ENCODE data around the gene USP25.

The USP25 gene

DNA sequence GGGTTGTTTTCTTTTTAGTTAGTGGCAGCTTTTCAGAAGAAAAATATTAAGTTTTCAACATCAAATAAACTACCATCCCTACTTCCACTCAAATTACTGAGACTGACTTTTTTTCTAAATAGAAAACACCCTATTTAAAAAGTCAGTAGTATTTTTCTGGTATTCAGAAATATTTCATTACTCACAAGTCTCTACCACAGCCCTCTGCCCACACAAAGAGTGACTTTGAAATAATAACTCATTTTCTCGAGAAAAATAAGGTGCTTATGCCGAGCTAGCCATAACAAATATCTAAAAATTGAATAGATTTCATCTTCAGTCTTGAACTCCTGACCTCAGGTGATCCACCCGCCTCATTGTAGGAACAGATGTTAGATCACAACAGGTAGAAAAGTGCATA, 41.8 kb upstream of the USP25 start:
- TF ChIP-seq, protein P1, sequence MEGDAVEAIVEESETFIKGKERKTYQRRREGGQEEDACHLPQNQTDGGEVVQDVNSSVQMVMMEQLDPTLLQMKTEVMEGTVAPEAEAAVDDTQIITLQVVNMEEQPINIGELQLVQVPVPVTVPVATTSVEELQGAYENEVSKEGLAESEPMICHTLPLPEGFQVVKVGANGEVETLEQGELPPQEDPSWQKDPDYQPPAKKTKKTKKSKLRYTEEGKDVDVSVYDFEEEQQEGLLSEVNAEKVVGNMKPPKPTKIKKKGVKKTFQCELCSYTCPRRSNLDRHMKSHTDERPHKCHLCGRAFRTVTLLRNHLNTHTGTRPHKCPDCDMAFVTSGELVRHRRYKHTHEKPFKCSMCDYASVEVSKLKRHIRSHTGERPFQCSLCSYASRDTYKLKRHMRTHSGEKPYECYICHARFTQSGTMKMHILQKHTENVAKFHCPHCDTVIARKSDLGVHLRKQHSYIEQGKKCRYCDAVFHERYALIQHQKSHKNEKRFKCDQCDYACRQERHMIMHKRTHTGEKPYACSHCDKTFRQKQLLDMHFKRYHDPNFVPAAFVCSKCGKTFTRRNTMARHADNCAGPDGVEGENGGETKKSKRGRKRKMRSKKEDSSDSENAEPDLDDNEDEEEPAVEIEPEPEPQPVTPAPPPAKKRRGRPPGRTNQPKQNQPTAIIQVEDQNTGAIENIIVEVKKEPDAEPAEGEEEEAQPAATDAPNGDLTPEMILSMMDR (IDR thresholded peaks at IDR 0.05) = no peak
- H3K36me3 ChIP-seq = no peaks in the 10 kb centered on the region
- H3K4me1 ChIP-seq = no peaks in the 10 kb centered on the region
- intact Hi-C loops (cut with DNase I; ENCODE audit: low total_unique reads) = no loop called here
- no peak overlapping the region for H3K4me3 ChIP-seq
- H3K9me3 ChIP-seq = no peaks in the 10 kb centered on the region
- no peak overlapping the region for H3K27ac ChIP-seq
- DNase-seq = no peak
- H3K27me3 ChIP-seq = no peaks in the 10 kb centered on the region

GRCh38 chr21:15688809-15689208, 41.0 kb upstream of the USP25 start:
- no peak overlapping the region for H3K27ac ChIP-seq
- H3K4me1 ChIP-seq = no peaks in the 10 kb centered on the region
- intact Hi-C loops (cut with DNase I; ENCODE audit: low total_unique reads) = no loop called here
- no peaks in the 10 kb centered on the region for H3K36me3 ChIP-seq
- H3K9me3 ChIP-seq = no peaks in the 10 kb centered on the region
- no peaks in the 10 kb centered on the region for H3K27me3 ChIP-seq
- TF ChIP-seq, protein P1 (IDR thresholded peaks at IDR 0.05) = no peak
- no peak for DNase-seq
- H3K4me3 ChIP-seq = no peak overlapping the region

GRCh38 chr21:15692711-15693110, 37.1 kb upstream of the USP25 start:
- TF ChIP-seq, protein P1 (IDR thresholded peaks at IDR 0.05) = no peak
- no peaks in the 10 kb centered on the region for H3K9me3 ChIP-seq
- no peak overlapping the region for H3K4me3 ChIP-seq
- no peak overlapping the region for H3K27ac ChIP-seq
- intact Hi-C loops (cut with DNase I; ENCODE audit: low total_unique reads) = no loop called here
- DNase-seq = no peak
- H3K27me3 ChIP-seq = no peaks in the 10 kb centered on the region
- no peaks in the 10 kb centered on the region for H3K4me1 ChIP-seq
- H3K36me3 ChIP-seq = no peaks in the 10 kb centered on the region

- TF ChIP-seq, protein P1 (IDR thresholded peaks at IDR 0.05) = no peak
- intact Hi-C loops (cut with DNase I; ENCODE audit: low total_unique reads) = no loop called here
- no peaks in the 10 kb centered on the region for H3K27me3 ChIP-seq
- no peak for DNase-seq
- H3K36me3 ChIP-seq = no peaks in the 10 kb centered on the region
- H3K9me3 ChIP-seq = no peaks in the 10 kb centered on the region
- H3K4me3 ChIP-seq = no peak overlapping the region
- H3K27ac ChIP-seq = no peak overlapping the region
- no peaks in the 10 kb centered on the region for H3K4me1 ChIP-seq
These were observed 34.5 kb upstream of the USP25 start for GRCh38 chr21:15695241-15695640.

DNA sequence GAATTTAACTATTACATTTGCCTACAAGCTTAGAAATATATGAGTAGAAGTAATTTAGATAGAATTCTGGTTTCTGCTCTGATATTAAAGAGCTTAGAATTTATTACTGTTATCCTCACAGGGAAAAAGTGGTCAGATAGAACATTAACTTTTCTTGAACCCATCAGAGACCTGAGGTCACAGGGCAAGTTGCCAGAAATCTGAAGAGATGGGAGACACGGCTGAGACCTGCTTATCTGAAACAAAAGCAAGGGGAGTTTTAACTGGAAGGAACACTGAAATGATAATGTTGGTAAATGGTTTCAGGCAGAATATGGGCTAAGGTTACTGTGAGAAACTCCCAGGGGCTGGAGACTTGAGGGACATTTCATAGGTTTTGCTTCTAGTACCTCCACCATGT, 28.0 kb upstream of the USP25 start:
- TF ChIP-seq, protein P1 (IDR thresholded peaks at IDR 0.05) = no peak

DNA sequence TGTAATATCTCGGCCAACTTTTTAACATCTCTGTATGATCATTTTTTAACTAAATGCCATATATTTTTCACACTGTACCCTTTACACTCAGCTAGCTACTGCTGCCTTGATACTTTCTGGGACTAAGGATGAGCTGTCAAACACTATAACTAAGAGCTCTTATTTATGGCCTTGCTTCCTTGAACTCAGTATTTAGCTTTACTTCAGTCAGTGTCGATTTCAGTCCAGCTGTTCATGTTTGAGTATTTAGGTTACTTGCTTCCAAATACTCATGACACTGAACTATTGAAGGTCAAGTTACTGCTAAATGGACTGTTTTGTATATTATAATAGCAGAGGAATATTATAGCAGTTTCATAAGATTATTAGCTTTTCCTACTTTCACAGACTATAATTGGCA, 25.9 kb upstream of the USP25 start:
- no peaks in the 10 kb centered on the region for H3K27me3 ChIP-seq
- TF ChIP-seq, protein P1 (IDR thresholded peaks at IDR 0.05) = no peak

More for the DNA sequence above, 28.0 kb upstream of the USP25 start:
- intact Hi-C loops (cut with DNase I; ENCODE audit: low total_unique reads) = no loop called here
- Histone ChIP-seq H3K9me3 (no peaks in the 10 kb centered on the region), H3K27me3 (no peaks in the 10 kb centered on the region), H3K4me1 (peaks cover 0 to 4% (median 0%) of the 10 kb centered on the region in 4 donors), H3K27ac (no peak overlapping the region), H3K36me3 (no peaks in the 10 kb centered on the region), H3K4me3 (no peak overlapping the region)
- no peak for DNase-seq

More for the DNA sequence above, 25.9 kb upstream of the USP25 start:
- intact Hi-C loops (cut with DNase I; ENCODE audit: low total_unique reads) = no loop called here
- Histone ChIP-seq H3K9me3 (no peaks in the 10 kb centered on the region), H3K4me1 (peaks cover 0 to 6% (median 0%) of the 10 kb centered on the region in 4 donors), H3K4me3 (no peak overlapping the region), H3K36me3 (no peaks in the 10 kb centered on the region), H3K27ac (no peak overlapping the region)
- DNase-seq = no peak
